AG09309 (cell line): ENCODE results near the gene SPATA33.
A peak's percentile ranks its signal among the peaks of the same experiment; 100 is the strongest.
"Not testable (repeated sequence)": the region's sequence is repeated elsewhere in the genome, so short reads cannot be mapped to it uniquely, and the experiment has no call there.

Experiments used
- DNase-seq: peaks from one replicate; pipeline ENCODE4 v3.0.0-alpha.2; 2010; ENCODE audit warnings: low read depth
- H3K4me3 ChIP-seq: 2 replicates; pipeline ENCODE4 v1.5.1; 2011; ENCODE audit warnings: mild to moderate bottlenecking, low read depth, low read length, moderate library complexity; ENCODE audit not compliant: control insufficient read depth
- CTCF ChIP-seq: IDR thresholded peaks from 2 replicates; pipeline ENCODE4 v1.5.1; 2011; ENCODE audit warnings: mild to moderate bottlenecking, low read depth, low read length, inconsistent platforms; ENCODE audit not compliant: insufficient read depth, control insufficient read depth; ENCODE audit errors: missing control alignments

The SPATA33 gene

GRCh38 chr16:89697616-89698331 lies 40.1 kb downstream of the SPATA33 start:
- DNase-seq: no peak
- no peak for TF ChIP-seq CTCF
- no peak overlapping the region for H3K4me3 ChIP-seq

GRCh38 chr16:89698717-89699116 lies 41.1 kb downstream of the SPATA33 start:
- not testable (repeated sequence) for H3K4me3 ChIP-seq, DNase-seq

GRCh38 chr16:89699629-89700099 lies 42.0 kb downstream of the SPATA33 start:
- H3K4me3 ChIP-seq: not testable (repeated sequence)

DNA sequence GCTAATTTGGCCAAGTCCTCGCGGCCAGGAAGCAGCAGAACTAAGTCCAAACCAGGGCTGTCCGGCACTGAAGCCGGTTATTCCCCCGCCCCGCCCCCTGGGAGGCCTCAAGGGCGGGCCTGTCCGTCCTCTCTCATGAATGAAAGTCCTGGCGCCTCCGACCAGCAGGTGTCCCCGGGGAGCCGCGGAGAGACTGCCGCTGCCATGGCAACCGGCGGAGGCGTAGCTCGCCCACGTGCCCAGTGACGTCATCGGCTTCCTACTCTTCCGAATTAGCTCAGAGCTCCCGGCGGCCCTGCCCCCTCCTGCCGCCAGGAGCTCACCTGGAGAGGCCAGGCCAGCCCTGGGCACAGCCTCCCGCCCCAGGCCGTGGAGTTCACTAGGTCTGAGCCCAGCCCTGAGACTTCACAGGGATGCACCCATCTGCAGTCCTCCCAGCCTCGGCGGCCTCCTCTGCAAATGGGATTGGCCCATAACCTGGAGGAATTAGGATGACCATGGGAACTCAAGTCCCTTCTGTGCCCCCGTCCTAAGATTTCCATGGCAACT lies 42.5 kb downstream of the SPATA33 start:
- H3K4me3 ChIP-seq: peak overlapping the region; percentile 77
- DNase-seq: peak; percentile 88
- TF ChIP-seq CTCF: peak; percentile 76

More at GRCh38 chr16:89699629-89700099, 42.0 kb downstream of the SPATA33 start:
- not testable (repeated sequence) for DNase-seq

GRCh38 chr16:89700649-89701424 lies 43.2 kb downstream of the SPATA33 start:
- no peak for DNase-seq
- TF ChIP-seq CTCF: peak; percentile 23
- H3K4me3 ChIP-seq: peak overlapping the region; percentile 77

DNA sequence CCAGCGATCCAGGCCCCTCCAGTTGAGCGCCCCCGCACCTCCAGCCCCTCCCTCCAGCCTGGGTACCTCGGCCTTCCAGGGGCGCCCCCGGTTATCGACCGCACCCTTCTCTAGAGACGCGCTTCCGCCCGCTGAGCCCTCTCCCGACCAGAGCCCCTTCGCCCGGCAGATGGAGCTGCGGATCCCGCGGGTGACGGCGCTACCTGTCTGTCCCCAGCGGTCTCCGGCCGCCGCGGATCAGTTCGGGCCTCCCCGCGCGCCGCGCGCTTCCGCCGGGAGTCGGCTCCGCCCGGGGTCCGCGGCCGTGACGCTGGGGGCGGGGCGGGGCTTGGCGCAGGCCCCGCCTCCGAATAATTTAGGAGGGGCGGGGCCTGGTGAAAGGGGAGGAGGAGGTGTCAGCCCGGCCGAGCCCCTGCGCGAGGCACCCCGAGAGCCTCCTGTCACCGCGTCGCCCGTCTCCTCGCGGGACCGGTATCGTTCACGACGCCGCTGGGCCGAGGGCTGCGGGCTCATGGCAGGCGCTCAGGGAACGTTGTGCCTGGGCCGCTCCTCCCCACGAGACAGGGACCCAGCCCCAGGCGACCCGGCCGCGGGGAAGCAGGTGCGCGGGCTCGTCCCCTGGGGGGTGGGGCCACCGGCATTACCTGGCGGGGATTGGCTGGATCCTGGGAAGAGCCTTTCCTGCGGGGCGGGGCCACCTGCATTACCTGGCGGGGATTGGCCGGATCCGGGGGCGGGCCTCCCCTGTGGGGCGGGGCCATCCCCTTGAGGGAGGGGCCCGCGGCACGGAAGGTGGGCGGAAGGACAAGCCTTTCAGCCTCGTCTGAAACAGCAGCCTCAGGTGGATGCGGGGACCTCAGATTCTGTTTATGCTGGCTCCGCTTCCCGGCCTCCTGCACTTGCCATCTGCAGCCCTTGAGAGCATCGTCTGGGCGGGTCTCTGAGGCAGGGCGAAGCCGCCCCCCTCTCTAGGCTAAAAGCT lies 44.1 kb downstream of the SPATA33 start, which contains the start of gene SPATA2L:
Gene SPATA2L, minus strand, starts transcription at position 281 of the 982 bp plus-strand sequence. CDS start 473 bp downstream, outside the sequence.
- DNase-seq: no peak

More for the DNA sequence above, 44.1 kb downstream of the SPATA33 start, which contains the start of gene SPATA2L:
- peak; percentile 29 for TF ChIP-seq CTCF
- peak within 1 kb of the TSS; percentile 77 for H3K4me3 ChIP-seq
